ENCODE measurements around the gene PCSK5. TPM values are rescaled to one million over a fixed set of nuclear protein-coding genes. Genes with fewer than 3 reads are reported as not detected.

The PCSK5 gene
- polyA plus RNA-seq, 1 experiment = 1.6 TPM

DNA sequence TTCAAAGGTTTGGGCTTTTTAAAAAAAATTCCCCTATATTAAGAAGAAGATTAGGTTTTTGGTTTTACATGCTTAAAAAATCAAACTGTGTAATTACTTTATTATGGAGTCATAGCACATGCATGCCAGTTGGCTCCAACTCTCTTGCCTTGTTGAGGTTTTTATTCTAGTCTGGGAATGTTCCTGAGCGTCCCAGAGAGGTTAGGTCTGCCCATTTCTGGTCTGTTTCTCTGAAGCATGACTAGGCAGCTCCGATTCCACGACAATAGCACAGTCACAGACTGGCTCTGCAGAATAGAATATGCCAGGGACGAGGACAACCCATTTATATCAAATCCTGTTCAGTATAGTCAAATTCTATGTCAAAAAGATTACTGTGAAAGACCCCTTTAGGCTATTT, 217.0 kb downstream of the PCSK5 start:
- H3K9me3 ChIP-seq (ENCODE audit: control insufficient read depth, insufficient read depth, low read length) = no peaks in the 10 kb centered on the region
- TF ChIP-seq, protein P1, sequence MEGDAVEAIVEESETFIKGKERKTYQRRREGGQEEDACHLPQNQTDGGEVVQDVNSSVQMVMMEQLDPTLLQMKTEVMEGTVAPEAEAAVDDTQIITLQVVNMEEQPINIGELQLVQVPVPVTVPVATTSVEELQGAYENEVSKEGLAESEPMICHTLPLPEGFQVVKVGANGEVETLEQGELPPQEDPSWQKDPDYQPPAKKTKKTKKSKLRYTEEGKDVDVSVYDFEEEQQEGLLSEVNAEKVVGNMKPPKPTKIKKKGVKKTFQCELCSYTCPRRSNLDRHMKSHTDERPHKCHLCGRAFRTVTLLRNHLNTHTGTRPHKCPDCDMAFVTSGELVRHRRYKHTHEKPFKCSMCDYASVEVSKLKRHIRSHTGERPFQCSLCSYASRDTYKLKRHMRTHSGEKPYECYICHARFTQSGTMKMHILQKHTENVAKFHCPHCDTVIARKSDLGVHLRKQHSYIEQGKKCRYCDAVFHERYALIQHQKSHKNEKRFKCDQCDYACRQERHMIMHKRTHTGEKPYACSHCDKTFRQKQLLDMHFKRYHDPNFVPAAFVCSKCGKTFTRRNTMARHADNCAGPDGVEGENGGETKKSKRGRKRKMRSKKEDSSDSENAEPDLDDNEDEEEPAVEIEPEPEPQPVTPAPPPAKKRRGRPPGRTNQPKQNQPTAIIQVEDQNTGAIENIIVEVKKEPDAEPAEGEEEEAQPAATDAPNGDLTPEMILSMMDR (IDR thresholded peaks at IDR 0.05; ENCODE audit: low read depth, low read length) = no peak
- H3K4me3 ChIP-seq (ENCODE audit: low read depth, low read length) = no peak overlapping the region
- no peaks in the 10 kb centered on the region for H3K27me3 ChIP-seq (ENCODE audit: control insufficient read depth, insufficient read depth, low read length)
- no peak for DNase-seq (ENCODE audit: low read depth, low spot score)
- POLR2A ChIA-PET = no interaction called here
- H3K27ac ChIP-seq (ENCODE audit: low read depth, low read length) = no peak overlapping the region
- CTCF ChIA-PET = no interaction called here

DNA sequence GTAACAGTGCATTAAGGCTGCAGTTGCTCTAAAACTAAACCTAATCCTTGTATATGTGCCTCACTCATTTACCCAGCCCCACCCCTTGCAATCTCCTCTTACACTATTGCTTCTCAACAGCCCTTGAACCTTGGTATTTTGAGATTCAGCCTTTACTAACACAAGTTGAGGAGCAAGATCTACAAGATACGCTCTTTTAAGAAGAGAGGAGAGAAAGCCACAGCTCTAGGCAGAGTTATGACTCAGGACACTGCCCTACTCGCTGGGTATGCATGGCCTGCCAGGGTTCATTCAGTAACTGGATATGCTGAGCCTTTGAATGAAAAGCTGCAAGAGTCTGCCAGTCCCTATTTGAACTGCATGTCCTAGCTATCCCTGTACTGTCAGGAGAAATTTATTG, 219.5 kb downstream of the PCSK5 start:
- no peak for DNase-seq (ENCODE audit: low read depth, low spot score)
- TF ChIP-seq, protein P1 (IDR thresholded peaks at IDR 0.05; ENCODE audit: low read depth, low read length) = no peak
- ChIA-PET CTCF (no interaction called here), POLR2A (no interaction called here)
- no peaks in the 10 kb centered on the region for H3K9me3 ChIP-seq (ENCODE audit: control insufficient read depth, insufficient read depth, low read length)
- H3K27me3 ChIP-seq (ENCODE audit: control insufficient read depth, insufficient read depth, low read length) = no peaks in the 10 kb centered on the region
- H3K4me3 ChIP-seq (ENCODE audit: low read depth, low read length) = no peak overlapping the region
- H3K27ac ChIP-seq (ENCODE audit: low read depth, low read length) = no peak overlapping the region

DNA sequence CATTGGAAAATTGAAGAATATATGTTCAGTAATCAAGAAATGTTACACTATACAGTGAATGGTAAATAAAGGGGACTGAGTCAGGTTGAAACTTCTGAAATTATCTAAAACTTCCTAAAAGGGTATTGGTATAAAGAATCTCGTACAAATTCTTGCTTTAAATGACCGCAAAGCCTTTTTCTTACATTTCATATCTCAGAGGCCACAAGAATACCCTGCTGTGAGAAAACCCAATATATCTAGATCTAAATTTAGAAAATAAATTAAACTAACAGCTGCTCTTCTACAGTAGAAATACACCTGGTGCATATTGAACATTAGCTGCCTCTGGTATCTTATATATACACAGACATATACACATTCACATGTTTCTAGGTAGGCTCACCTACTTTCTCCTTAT, 221.7 kb downstream of the PCSK5 start:
- no peak for DNase-seq (ENCODE audit: low read depth, low spot score)
- TF ChIP-seq, protein P1 (IDR thresholded peaks at IDR 0.05; ENCODE audit: low read depth, low read length) = no peak
- ChIA-PET POLR2A (no interaction called here), CTCF (no interaction called here)
- no peak overlapping the region for H3K27ac ChIP-seq (ENCODE audit: low read depth, low read length)
- H3K4me3 ChIP-seq (ENCODE audit: low read depth, low read length) = no peak overlapping the region
- H3K9me3 ChIP-seq (ENCODE audit: control insufficient read depth, insufficient read depth, low read length) = no peaks in the 10 kb centered on the region
- H3K27me3 ChIP-seq (ENCODE audit: control insufficient read depth, insufficient read depth, low read length) = no peaks in the 10 kb centered on the region

DNA sequence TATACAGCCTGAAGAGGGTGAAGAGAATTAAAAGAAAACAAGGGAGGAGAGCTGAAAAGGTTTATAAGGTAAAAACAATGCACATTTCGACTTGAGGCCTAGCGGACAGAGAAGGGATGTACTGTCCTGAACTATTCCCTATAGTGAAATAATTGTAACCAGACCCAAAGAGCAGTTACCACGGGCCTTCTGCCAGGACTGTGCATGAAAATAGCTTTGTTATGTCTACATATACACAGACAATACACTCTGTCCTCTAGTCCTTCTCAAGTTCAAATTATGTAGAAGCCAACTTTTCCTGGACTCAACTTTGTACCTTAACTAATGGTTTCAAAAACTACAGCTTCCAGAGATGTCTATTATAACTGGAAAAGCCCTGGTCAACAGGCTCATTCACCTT, 223.7 kb downstream of the PCSK5 start:
- Histone ChIP-seq H3K4me3 (ENCODE audit: low read depth, low read length) (no peak overlapping the region), H3K27me3 (ENCODE audit: control insufficient read depth, insufficient read depth, low read length) (no peaks in the 10 kb centered on the region), H3K27ac (ENCODE audit: low read depth, low read length) (no peak overlapping the region), H3K9me3 (ENCODE audit: control insufficient read depth, insufficient read depth, low read length) (no peaks in the 10 kb centered on the region)
- ChIA-PET CTCF (interaction anchor here (1.0 to 1.2 kb wide), 2 partner anchors 13 to 23 kb away, joined by 3 to 4 read pairs; no protein-coding TSS in a partner anchor), POLR2A (no interaction called here)
- TF ChIP-seq, protein P1 (IDR thresholded peaks at IDR 0.05; ENCODE audit: low read depth, low read length) = 0 out of 2 replicates have a peak, but pooled peaks have one; percentile 7
- DNase-seq (ENCODE audit: low read depth, low spot score) = peak; percentile 3

DNA sequence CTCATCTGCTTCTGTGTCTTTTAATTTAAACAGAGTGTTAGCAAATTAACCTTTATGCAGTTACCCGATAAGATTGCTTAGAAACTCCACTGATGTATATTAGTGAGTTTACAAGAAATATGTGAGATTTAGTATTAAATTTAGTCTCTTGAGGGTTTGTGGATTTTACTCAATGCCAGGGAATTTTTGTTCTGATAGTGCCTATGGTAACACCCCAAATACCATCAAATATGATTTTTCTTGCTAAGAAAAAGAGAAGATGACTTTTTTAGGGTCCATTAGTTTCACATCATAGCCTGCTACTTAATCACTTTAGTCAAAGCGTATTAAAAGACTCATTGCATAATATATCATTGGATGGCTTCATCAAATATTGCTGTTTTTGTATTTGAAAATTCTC, 224.9 kb downstream of the PCSK5 start:
- H3K27me3 ChIP-seq (ENCODE audit: control insufficient read depth, insufficient read depth, low read length) = no peaks in the 10 kb centered on the region
- no peaks in the 10 kb centered on the region for H3K9me3 ChIP-seq (ENCODE audit: control insufficient read depth, insufficient read depth, low read length)
- DNase-seq (ENCODE audit: low read depth, low spot score) = no peak
- POLR2A ChIA-PET = no interaction called here
- no peak overlapping the region for H3K4me3 ChIP-seq (ENCODE audit: low read depth, low read length)
- TF ChIP-seq, protein P1 (IDR thresholded peaks at IDR 0.05; ENCODE audit: low read depth, low read length) = no peak
- CTCF ChIA-PET = no interaction called here
- H3K27ac ChIP-seq (ENCODE audit: low read depth, low read length) = no peak overlapping the region
